Caco-2 (cell line): ENCODE results near the gene CXCL5. TPM values are rescaled to one million over a fixed set of nuclear protein-coding genes. Genes with fewer than 3 reads are reported as not detected.
A peak's percentile ranks its signal among the peaks of the same experiment; 100 is the strongest.

Experiments used
- BruUV-seq: library from RNA; stranded (reverse); fragments of 400-500 nt; replicated peaks from 2 replicates; lab custom pipeline; 2021; lab: Mats Ljungman, UMichigan
- CTCF ChIA-PET: fragments of 300-600 bp; sonication (Branson Sonifier 250); formaldehyde crosslinking; loops from one replicate; lab custom pipeline; 2022; ENCODE audit warnings: antibody characterized with exemption; lab: Charles Lee
- POLR2A ChIA-PET: fragments of 300-600 bp; sonication (Branson Sonifier 250); formaldehyde crosslinking; loops from one replicate; lab custom pipeline; 2022; ENCODE audit warnings: antibody characterized with exemption; lab: Charles Lee
- DNase-seq, 2 experiments: peaks; one replicate each; pipeline versions ENCODE4 v3.0.0 to v3.0.0-alpha.2; 2020 to 2022
- H3K27me3 ChIP-seq: replicated peaks from 2 replicates; pipeline ENCODE4 v1.6.0; 2011; ENCODE audit warnings: low read length; ENCODE audit not compliant: control insufficient read depth, insufficient read depth
- H3K36me3 ChIP-seq: 2 replicates; pipeline ENCODE4 v1.5.1; 2011; ENCODE audit warnings: low read length; ENCODE audit not compliant: control insufficient read depth, insufficient read depth
- H3K4me1 ChIP-seq: fragments of 250-450 bp; sonication (Bioruptor Pico); 2 replicates; pipeline ENCODE4 v1.5.1; 2020; ENCODE audit warnings: mild to moderate bottlenecking
- H3K4me3 ChIP-seq: 2 replicates; pipeline ENCODE4 v1.5.1; 2011; ENCODE audit warnings: low read depth, mild to moderate bottlenecking, control low read depth, low read length
- H3K9me3 ChIP-seq: fragments of 250-450 bp; sonication (Bioruptor Pico); 2 replicates; pipeline ENCODE4 v1.5.1; 2020; ENCODE audit warnings: mild to moderate bottlenecking, moderate library complexity
- H3K27ac Mint-ChIP-seq: one replicate; pipeline ENCODE4 v1.8.0; 2022; ENCODE audit warnings: mixed read lengths; ENCODE audit not compliant: unreplicated experiment
- H3K27me3 Mint-ChIP-seq: one replicate; pipeline ENCODE4 v1.8.0; 2022; ENCODE audit warnings: mixed read lengths; ENCODE audit not compliant: insufficient read depth, unreplicated experiment
- H3K36me3 Mint-ChIP-seq: one replicate; pipeline ENCODE4 v1.8.0; 2022; ENCODE audit warnings: mild to moderate bottlenecking, mixed read lengths; ENCODE audit not compliant: insufficient read depth, unreplicated experiment
- H3K4me1 Mint-ChIP-seq: one replicate; pipeline ENCODE4 v1.8.0; 2022; ENCODE audit warnings: low read depth, mixed read lengths; ENCODE audit not compliant: unreplicated experiment
- H3K4me3 Mint-ChIP-seq: one replicate; pipeline ENCODE4 v1.8.0; 2022; ENCODE audit warnings: mild to moderate bottlenecking, moderate library complexity, mixed read lengths; ENCODE audit not compliant: unreplicated experiment
- H3K9me3 Mint-ChIP-seq: one replicate; pipeline ENCODE4 v1.8.0; 2022; ENCODE audit warnings: mixed read lengths; ENCODE audit not compliant: unreplicated experiment
- CTCF ChIP-seq, 2 experiments: fragments of 200-600 bp in 1 of 2; IDR thresholded peaks; 1 replicate in 1 of 2; 2 replicates in 1 of 2; pipeline versions ENCODE4 v1.5.1 to v1.8.0; 2011 to 2022; ENCODE audit warnings: antibody characterized with exemption in 1 of 2, control low read depth in 1 of 2, inconsistent platforms in 1 of 2, low read depth in 1 of 2, low read length in 1 of 2, mild to moderate bottlenecking in 1 of 2, moderate library complexity in 1 of 2; ENCODE audit not compliant: insufficient read depth in 1 of 2, severe bottlenecking in 1 of 2, unreplicated experiment in 1 of 2
- intact Hi-C: fragments of 100-400 bp; cut with micrococcal nuclease; formaldehyde crosslinking; loops from one replicate; pipeline ENCODE4 v1.10.0; 2022; ENCODE audit not compliant: unreplicated experiment
- total RNA-seq: library from RNA; stranded (reverse); gene quantifications from 2 replicates; pipeline ENCODE4 v1.2.3, GENCODE V29; 2022

The CXCL5 gene
- total RNA-seq, 1 experiment from 2014 or later, result not detected

- peak overlapping the region; percentile 14 for H3K27ac Mint-ChIP-seq
- Histone ChIP-seq H3K4me1 (no peaks in the 10 kb centered on the region; the same call in 1 of the 2 replicates), H3K36me3 (no peaks in the 10 kb centered on the region), H3K27me3 (no peaks in the 10 kb centered on the region), H3K9me3 (no peaks in the 10 kb centered on the region), H3K4me3 (peak overlapping the region; percentile 53)
- H3K9me3 Mint-ChIP-seq, result no peaks in the 10 kb centered on the region
- peak overlapping the region; percentile 78 for H3K4me3 Mint-ChIP-seq
- intact Hi-C loops, result loop anchor here (1.0 to 5.0 kb wide), 3 partner anchors 169 to 376 kb away; partner anchors contain the start of gene CXCL1
- TF ChIP-seq CTCF (IDR thresholded peaks at IDR 0.05; ENCODE audit: insufficient read depth in 1 of 2, low read depth in 1 of 2, low read length in 1 of 2, severe bottlenecking in 1 of 2, unreplicated experiment in 1 of 2), result no peak
- BruUV-seq, result TSS peak; percentile 63
- H3K36me3 Mint-ChIP-seq, result peaks cover 6% of the 10 kb centered on the region
- DNase-seq, result peak in 1 of 2 experiments; percentile 10
- CTCF ChIA-PET, result interaction anchor here (0.9 to 1.9 kb wide), 5 partner anchors 18 to 174 kb away, joined by 3 to 8 read pairs (median 5); no protein-coding TSS in a partner anchor
- peaks cover 15% of the 10 kb centered on the region for H3K4me1 Mint-ChIP-seq
- POLR2A ChIA-PET, result no interaction called here
- H3K27me3 Mint-ChIP-seq, result no peaks in the 10 kb centered on the region
These were observed 39.6 kb upstream of the CXCL5 start for GRCh38 chr4:74038086-74038424.

GRCh38 chr4:74037076-74037955, 38.8 kb upstream of the CXCL5 start:
- no peaks in the 10 kb centered on the region for H3K9me3 ChIP-seq
- H3K36me3 Mint-ChIP-seq, result peaks cover 6% of the 10 kb centered on the region
- no TSS peak for BruUV-seq
- H3K27ac Mint-ChIP-seq, result no peak overlapping the region
- H3K36me3 ChIP-seq, result no peaks in the 10 kb centered on the region
- POLR2A ChIA-PET, result no interaction called here
- no peak for TF ChIP-seq CTCF (IDR thresholded peaks at IDR 0.05; ENCODE audit: insufficient read depth in 1 of 2, low read depth in 1 of 2, low read length in 1 of 2, severe bottlenecking in 1 of 2, unreplicated experiment in 1 of 2)
- DNase-seq, result no peak
- no peaks in the 10 kb centered on the region; the same call in 1 of the 2 replicates for H3K4me1 ChIP-seq
- CTCF ChIA-PET, result interaction anchor here (0.7 to 1.9 kb wide), 3 partner anchors 62 to 173 kb away, joined by 3 to 8 read pairs (median 5); partner anchors contain the start of gene CXCL2
- intact Hi-C loops, result loop anchor here (5.0 kb wide), 1 partner anchor 375 kb away; no protein-coding TSS in a partner anchor
- H3K4me1 Mint-ChIP-seq, result peaks cover 15% of the 10 kb centered on the region
- H3K9me3 Mint-ChIP-seq, result no peaks in the 10 kb centered on the region
- H3K27me3 Mint-ChIP-seq, result no peaks in the 10 kb centered on the region
- H3K4me3 Mint-ChIP-seq, result peak overlapping the region; percentile 78
- H3K4me3 ChIP-seq, result peak overlapping the region; percentile 53
- no peaks in the 10 kb centered on the region for H3K27me3 ChIP-seq

- no peaks in the 10 kb centered on the region for H3K9me3 ChIP-seq
- ChIA-PET CTCF (no interaction called here), POLR2A (no interaction called here)
- Mint-ChIP-seq H3K4me3 (no peak overlapping the region), H3K9me3 (no peaks in the 10 kb centered on the region), H3K27me3 (no peaks in the 10 kb centered on the region), H3K4me1 (no peaks in the 10 kb centered on the region), H3K36me3 (peaks cover 6% of the 10 kb centered on the region), H3K27ac (no peak overlapping the region)
- BruUV-seq, result no TSS peak
- DNase-seq, result no peak
- intact Hi-C loops, result no loop called here
- no peaks in the 10 kb centered on the region for H3K36me3 ChIP-seq
- no peaks in the 10 kb centered on the region for H3K27me3 ChIP-seq
- H3K4me3 ChIP-seq, result no peak overlapping the region
- no peak for TF ChIP-seq CTCF (IDR thresholded peaks at IDR 0.05; ENCODE audit: insufficient read depth in 1 of 2, low read depth in 1 of 2, low read length in 1 of 2, severe bottlenecking in 1 of 2, unreplicated experiment in 1 of 2)
- H3K4me1 ChIP-seq, result no peaks in the 10 kb centered on the region
These were observed 35.3 kb upstream of the CXCL5 start for GRCh38 chr4:74033739-74034138.
